ENCODE measurements around the gene ACRBP.

GRCh38 chr12:6608592-6609281 is 38.5 kb downstream of the ACRBP start:
- TF ChIP-seq, protein P1, sequence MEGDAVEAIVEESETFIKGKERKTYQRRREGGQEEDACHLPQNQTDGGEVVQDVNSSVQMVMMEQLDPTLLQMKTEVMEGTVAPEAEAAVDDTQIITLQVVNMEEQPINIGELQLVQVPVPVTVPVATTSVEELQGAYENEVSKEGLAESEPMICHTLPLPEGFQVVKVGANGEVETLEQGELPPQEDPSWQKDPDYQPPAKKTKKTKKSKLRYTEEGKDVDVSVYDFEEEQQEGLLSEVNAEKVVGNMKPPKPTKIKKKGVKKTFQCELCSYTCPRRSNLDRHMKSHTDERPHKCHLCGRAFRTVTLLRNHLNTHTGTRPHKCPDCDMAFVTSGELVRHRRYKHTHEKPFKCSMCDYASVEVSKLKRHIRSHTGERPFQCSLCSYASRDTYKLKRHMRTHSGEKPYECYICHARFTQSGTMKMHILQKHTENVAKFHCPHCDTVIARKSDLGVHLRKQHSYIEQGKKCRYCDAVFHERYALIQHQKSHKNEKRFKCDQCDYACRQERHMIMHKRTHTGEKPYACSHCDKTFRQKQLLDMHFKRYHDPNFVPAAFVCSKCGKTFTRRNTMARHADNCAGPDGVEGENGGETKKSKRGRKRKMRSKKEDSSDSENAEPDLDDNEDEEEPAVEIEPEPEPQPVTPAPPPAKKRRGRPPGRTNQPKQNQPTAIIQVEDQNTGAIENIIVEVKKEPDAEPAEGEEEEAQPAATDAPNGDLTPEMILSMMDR (conservative IDR thresholded peaks at IDR 0.05; ENCODE audit: low read length), result no peak
- no peak for TF ChIP-seq EZH2phosphoT487 (IDR thresholded peaks at IDR 0.05; ENCODE audit: borderline replicate concordance, low read depth, low read length)

Data from OCI-LY7 (cell line).